ENCODE measurements around the gene AP4S1.
"Not testable (repeated sequence)": the region's sequence is repeated elsewhere in the genome, so short reads cannot be mapped to it uniquely, and the experiment has no call there.

The AP4S1 gene

GRCh38 chr14:31045501-31046080, 20.1 kb downstream of the AP4S1 start:
- no peak for DNase-seq

GRCh38 chr14:31047503-31047902, 22.1 kb downstream of the AP4S1 start:
- no peak for DNase-seq

- DNase-seq: no peak
These were observed 25.6 kb downstream of the AP4S1 start for GRCh38 chr14:31051023-31051422.

- DNase-seq: no peak
These were observed 26.1 kb downstream of the AP4S1 start for GRCh38 chr14:31051511-31051910.

GRCh38 chr14:31052905-31053586, 27.6 kb downstream of the AP4S1 start:
- not testable (repeated sequence) for DNase-seq

GRCh38 chr14:31057035-31057434, 31.6 kb downstream of the AP4S1 start:
- DNase-seq: no peak

- DNase-seq: no peak
These were observed 32.4 kb downstream of the AP4S1 start for GRCh38 chr14:31057701-31058364.

- DNase-seq: no peak
These were observed 33.9 kb downstream of the AP4S1 start for GRCh38 chr14:31059152-31059924.

- DNase-seq: no peak
These were observed 34.9 kb downstream of the AP4S1 start for GRCh38 chr14:31060253-31060875.

GRCh38 chr14:31062908-31063307, 37.5 kb downstream of the AP4S1 start:
- not testable (repeated sequence) for DNase-seq

GRCh38 chr14:31068235-31068634, 42.8 kb downstream of the AP4S1 start:
- DNase-seq: no peak

GRCh38 chr14:31069343-31069742, 43.9 kb downstream of the AP4S1 start:
- no peak for DNase-seq

- no peak for DNase-seq
These were observed 45.0 kb downstream of the AP4S1 start for GRCh38 chr14:31070431-31070830.

GRCh38 chr14:31071151-31071550, 45.7 kb downstream of the AP4S1 start:
- DNase-seq: no peak

GRCh38 chr14:31075144-31075543, 49.7 kb downstream of the AP4S1 start:
- DNase-seq: no peak

GRCh38 chr14:31078766-31079165, 53.3 kb downstream of the AP4S1 start:
- DNase-seq: no peak

- DNase-seq: no peak
These were observed 54.6 kb downstream of the AP4S1 start for GRCh38 chr14:31080056-31080455.

GRCh38 chr14:31080484-31080883, 55.0 kb downstream of the AP4S1 start:
- no peak for DNase-seq

- DNase-seq: no peak
These were observed 58.3 kb downstream of the AP4S1 start for GRCh38 chr14:31083781-31084180.

GRCh38 chr14:31084385-31084784, 58.9 kb downstream of the AP4S1 start:
- no peak for DNase-seq

- DNase-seq: no peak
These were observed 59.6 kb downstream of the AP4S1 start for GRCh38 chr14:31085027-31085426.

- not testable (repeated sequence) for DNase-seq
These were observed 61.0 kb downstream of the AP4S1 start for GRCh38 chr14:31086466-31086865.
